ENCODE measurements around the gene TTYH3. TPM values are rescaled to one million over a fixed set of nuclear protein-coding genes. Genes with fewer than 3 reads are reported as not detected.

TTYH3 gene
- total RNA-seq, 1 experiment from 2014 or later: 20.9 TPM

- Mint-ChIP-seq H3K27me3 (ENCODE audit: insufficient read depth, unreplicated experiment) (no peaks in the 10 kb centered on the region), H3K4me1 (ENCODE audit: insufficient read depth, unreplicated experiment) (no peaks in the 10 kb centered on the region), H3K4me3 (ENCODE audit: unreplicated experiment) (no peak overlapping the region), H3K9me3 (ENCODE audit: unreplicated experiment) (no peaks in the 10 kb centered on the region), H3K36me3 (ENCODE audit: insufficient read depth, unreplicated experiment) (peaks cover 5% of the 10 kb centered on the region), H3K27ac (ENCODE audit: low read depth, unreplicated experiment) (no peak overlapping the region)
- DNase-seq (ENCODE audit: unreplicated experiment): no peak
- ChIA-PET POLR2A (no interaction called here), CTCF (no interaction called here)
- intact Hi-C loops (cut with micrococcal nuclease): no loop called here
- BruUV-seq (replicated peaks): no TSS peak
- TF ChIP-seq CTCF (IDR thresholded peaks at IDR 0.05; ENCODE audit: unreplicated experiment): no peak
These were observed 14.5 kb downstream of the TTYH3 start for GRCh38 chr7:2646336-2646679.

GRCh38 chr7:2646680-2647571 is 15.1 kb downstream of the TTYH3 start:
- Mint-ChIP-seq H3K36me3 (ENCODE audit: insufficient read depth, unreplicated experiment) (peaks cover 6% of the 10 kb centered on the region), H3K27me3 (ENCODE audit: insufficient read depth, unreplicated experiment) (no peaks in the 10 kb centered on the region), H3K9me3 (ENCODE audit: unreplicated experiment) (no peaks in the 10 kb centered on the region), H3K4me3 (ENCODE audit: unreplicated experiment) (no peak overlapping the region), H3K27ac (ENCODE audit: low read depth, unreplicated experiment) (no peak overlapping the region), H3K4me1 (ENCODE audit: insufficient read depth, unreplicated experiment) (no peaks in the 10 kb centered on the region)
- intact Hi-C loops (cut with micrococcal nuclease): no loop called here
- BruUV-seq (replicated peaks): no TSS peak
- CTCF ChIA-PET: no interaction called here
- no peak for DNase-seq (ENCODE audit: unreplicated experiment)
- POLR2A ChIA-PET: no interaction called here
- no peak for TF ChIP-seq CTCF (IDR thresholded peaks at IDR 0.05; ENCODE audit: unreplicated experiment)

- BruUV-seq (replicated peaks): no TSS peak
- DNase-seq (ENCODE audit: unreplicated experiment): no peak
- H3K27ac Mint-ChIP-seq (ENCODE audit: low read depth, unreplicated experiment): no peak overlapping the region
- no peaks in the 10 kb centered on the region for H3K27me3 Mint-ChIP-seq (ENCODE audit: insufficient read depth, unreplicated experiment)
- no peaks in the 10 kb centered on the region for H3K9me3 Mint-ChIP-seq (ENCODE audit: unreplicated experiment)
- POLR2A ChIA-PET: no interaction called here
- H3K4me1 Mint-ChIP-seq (ENCODE audit: insufficient read depth, unreplicated experiment): no peaks in the 10 kb centered on the region
- intact Hi-C loops (cut with micrococcal nuclease): no loop called here
- CTCF ChIA-PET: no interaction called here
- H3K4me3 Mint-ChIP-seq (ENCODE audit: unreplicated experiment): no peak overlapping the region
- peaks cover 10% of the 10 kb centered on the region for H3K36me3 Mint-ChIP-seq (ENCODE audit: insufficient read depth, unreplicated experiment)
- TF ChIP-seq CTCF (IDR thresholded peaks at IDR 0.05; ENCODE audit: unreplicated experiment): no peak
These were observed 15.9 kb downstream of the TTYH3 start for GRCh38 chr7:2647594-2648172.

- intact Hi-C loops (cut with micrococcal nuclease): no loop called here
- H3K4me3 Mint-ChIP-seq (ENCODE audit: unreplicated experiment): no peak overlapping the region
- BruUV-seq (replicated peaks): no TSS peak
- H3K4me1 Mint-ChIP-seq (ENCODE audit: insufficient read depth, unreplicated experiment): no peaks in the 10 kb centered on the region
- ChIA-PET CTCF (no interaction called here), POLR2A (no interaction called here)
- TF ChIP-seq CTCF (IDR thresholded peaks at IDR 0.05; ENCODE audit: unreplicated experiment): no peak
- no peaks in the 10 kb centered on the region for H3K9me3 Mint-ChIP-seq (ENCODE audit: unreplicated experiment)
- DNase-seq (ENCODE audit: unreplicated experiment): no peak
- no peaks in the 10 kb centered on the region for H3K27me3 Mint-ChIP-seq (ENCODE audit: insufficient read depth, unreplicated experiment)
- peaks cover 10% of the 10 kb centered on the region for H3K36me3 Mint-ChIP-seq (ENCODE audit: insufficient read depth, unreplicated experiment)
- H3K27ac Mint-ChIP-seq (ENCODE audit: low read depth, unreplicated experiment): no peak overlapping the region
These were observed 17.5 kb downstream of the TTYH3 start for GRCh38 chr7:2649139-2649838.

Data from MCF 10A (cell line).